ENCODE results near the gene IRF2BP2.

Gene IRF2BP2

GRCh38 chr1:234654002-234654733 lies 44.2 kb upstream of the IRF2BP2 start:
- in situ Hi-C loops (cut with MboI; ENCODE audit: low sequenced_read_pairs, unreplicated experiment) = no loop called here
- no peak for DNase-seq (ENCODE audit: low spot score)
- no peak for TF ChIP-seq CTCF (IDR thresholded peaks at IDR 0.05; ENCODE audit: borderline replicate concordance, control extremely low read depth, extremely low read depth, insufficient read depth, missing control alignments)

- DNase-seq (ENCODE audit: low spot score) = no peak
- no peak for TF ChIP-seq CTCF (IDR thresholded peaks at IDR 0.05; ENCODE audit: borderline replicate concordance, control extremely low read depth, extremely low read depth, insufficient read depth, missing control alignments)
- in situ Hi-C loops (cut with MboI; ENCODE audit: low sequenced_read_pairs, unreplicated experiment) = no loop called here
Observed at GRCh38 chr1:234649432-234650081, 39.6 kb upstream of the IRF2BP2 start.

GRCh38 chr1:234647758-234648157 lies 37.8 kb upstream of the IRF2BP2 start:
- no peak for DNase-seq (ENCODE audit: low spot score)
- in situ Hi-C loops (cut with MboI; ENCODE audit: low sequenced_read_pairs, unreplicated experiment) = no loop called here
- no peak for TF ChIP-seq CTCF (IDR thresholded peaks at IDR 0.05; ENCODE audit: borderline replicate concordance, control extremely low read depth, extremely low read depth, insufficient read depth, missing control alignments)

- no peak for TF ChIP-seq CTCF (IDR thresholded peaks at IDR 0.05; ENCODE audit: borderline replicate concordance, control extremely low read depth, extremely low read depth, insufficient read depth, missing control alignments)
- DNase-seq (ENCODE audit: low spot score) = no peak
- in situ Hi-C loops (cut with MboI; ENCODE audit: low sequenced_read_pairs, unreplicated experiment) = no loop called here
Observed at GRCh38 chr1:234647245-234647644, 37.3 kb upstream of the IRF2BP2 start.

- in situ Hi-C loops (cut with MboI; ENCODE audit: low sequenced_read_pairs, unreplicated experiment) = no loop called here
- TF ChIP-seq CTCF (IDR thresholded peaks at IDR 0.05; ENCODE audit: borderline replicate concordance, control extremely low read depth, extremely low read depth, insufficient read depth, missing control alignments) = no peak
- DNase-seq (ENCODE audit: low spot score) = no peak
Observed at GRCh38 chr1:234645964-234646363, 36.0 kb upstream of the IRF2BP2 start.

GRCh38 chr1:234645474-234645953 lies 35.5 kb upstream of the IRF2BP2 start:
- DNase-seq (ENCODE audit: low spot score) = no peak
- in situ Hi-C loops (cut with MboI; ENCODE audit: low sequenced_read_pairs, unreplicated experiment) = no loop called here
- no peak for TF ChIP-seq CTCF (IDR thresholded peaks at IDR 0.05; ENCODE audit: borderline replicate concordance, control extremely low read depth, extremely low read depth, insufficient read depth, missing control alignments)
